HG03439 (cell line): ENCODE results near the gene CUL3.
"Not testable (repeated sequence)": the region's sequence is repeated elsewhere in the genome, so short reads cannot be mapped to it uniquely, and the experiment has no call there.

Experiments used
- ATAC-seq: cut with Tn5 transposase; IDR thresholded peaks from one replicate; pipeline ENCODE4 v1.9.1; 2021; ENCODE audit warnings: mild to moderate bottlenecking, moderate library complexity; ENCODE audit not compliant: unreplicated experiment

Gene CUL3

GRCh38 chr2:224585211-224586088, at the start of gene CUL3:
Gene CUL3 (minus strand): TSS chr2:224585363. CDS start chr2:224585009, 354 bp downstream.
- ATAC-seq, result peak; percentile 81

- no peak for ATAC-seq
Measured at GRCh38 chr2:224630659-224631550, 45.7 kb upstream of the CUL3 start.

DNA sequence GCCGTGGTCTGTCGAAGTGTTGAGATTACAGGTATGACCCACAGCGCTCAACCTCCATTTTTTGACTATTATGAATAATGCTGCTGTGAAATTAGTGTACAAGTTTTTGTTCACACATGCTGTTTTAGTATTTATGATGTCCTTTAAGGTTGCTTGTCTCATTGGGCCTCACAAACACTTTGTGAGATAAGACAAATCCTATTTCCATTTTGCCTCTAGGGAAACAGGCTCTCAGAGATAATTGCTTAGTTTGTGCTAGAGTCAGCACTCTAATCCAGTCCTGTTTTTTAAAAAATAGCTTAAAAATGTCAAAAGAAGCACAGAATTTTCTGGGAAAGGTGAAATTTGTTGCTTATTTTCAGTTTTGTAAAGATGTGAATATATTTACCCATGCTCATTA, 43.3 kb upstream of the CUL3 start:
- ATAC-seq, result no peak

DNA sequence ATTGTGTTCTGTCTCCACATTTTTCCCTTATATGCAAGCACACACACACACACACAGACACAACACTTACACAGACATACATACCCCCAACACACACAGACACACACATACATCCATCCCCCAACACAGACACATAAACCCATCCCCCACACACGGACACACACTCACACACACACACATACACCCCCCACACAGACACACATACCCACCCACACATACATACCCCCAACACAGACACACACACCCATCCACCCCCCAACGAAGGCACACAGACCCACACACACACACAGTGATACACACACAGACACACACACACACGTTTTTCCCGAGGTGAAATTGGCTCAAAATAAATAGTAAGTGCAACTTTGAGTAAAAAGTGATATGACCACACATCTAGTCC, 41.6 kb upstream of the CUL3 start:
- no peak for ATAC-seq

DNA sequence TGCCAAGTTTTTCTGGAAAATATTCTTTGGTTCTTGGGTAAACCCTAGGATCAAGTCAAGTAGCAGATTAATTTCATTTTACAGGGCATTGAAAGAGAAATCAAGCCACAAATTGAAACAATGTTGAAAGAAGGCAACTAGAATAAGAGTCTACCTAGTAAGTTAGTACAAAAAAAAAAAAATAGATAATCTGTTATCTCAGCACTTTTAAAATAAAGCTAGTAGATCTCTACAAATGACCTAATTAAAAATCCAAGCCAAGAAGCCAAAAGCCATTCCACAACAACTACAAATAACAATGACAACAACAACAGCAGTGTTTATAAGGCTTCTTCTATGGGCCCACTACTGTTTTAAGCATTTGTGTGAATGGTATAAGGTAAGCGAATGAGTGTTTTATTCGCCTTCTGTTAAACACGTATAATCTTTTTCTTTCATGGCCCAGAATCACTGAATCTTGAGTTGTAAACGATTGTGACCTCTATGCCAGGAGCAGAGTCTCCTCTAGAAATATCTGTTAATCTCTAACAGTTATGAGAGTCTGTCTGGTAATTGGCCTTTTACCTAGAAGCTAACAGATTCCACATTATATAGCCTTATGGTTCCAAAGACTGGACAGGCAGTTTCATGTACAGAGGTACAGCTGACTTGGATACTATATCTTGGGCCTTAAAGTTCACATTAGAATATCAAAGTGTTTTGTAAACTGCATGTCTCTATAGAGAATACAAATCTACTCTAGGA, 28.6 kb upstream of the CUL3 start:
- ATAC-seq, result no peak

DNA sequence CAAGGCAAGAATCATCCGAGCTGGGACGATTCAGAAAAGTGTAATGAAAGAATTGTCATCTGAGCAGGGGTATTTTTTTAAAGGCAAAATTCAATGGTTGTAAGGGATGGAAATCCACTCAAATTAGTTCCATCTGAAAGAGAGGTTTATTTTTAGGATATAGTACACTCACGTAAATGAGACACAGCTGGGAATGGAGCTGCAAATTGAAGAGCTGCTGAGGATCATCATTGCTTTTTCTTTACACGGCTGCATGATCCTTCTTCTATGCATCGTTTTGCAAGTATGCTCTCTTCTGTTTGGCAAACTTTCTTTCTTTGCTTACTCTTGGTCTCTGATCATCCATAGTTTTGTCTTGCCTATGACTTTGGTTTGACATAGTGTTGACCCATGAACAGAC, 27.4 kb upstream of the CUL3 start:
- ATAC-seq, result no peak

DNA sequence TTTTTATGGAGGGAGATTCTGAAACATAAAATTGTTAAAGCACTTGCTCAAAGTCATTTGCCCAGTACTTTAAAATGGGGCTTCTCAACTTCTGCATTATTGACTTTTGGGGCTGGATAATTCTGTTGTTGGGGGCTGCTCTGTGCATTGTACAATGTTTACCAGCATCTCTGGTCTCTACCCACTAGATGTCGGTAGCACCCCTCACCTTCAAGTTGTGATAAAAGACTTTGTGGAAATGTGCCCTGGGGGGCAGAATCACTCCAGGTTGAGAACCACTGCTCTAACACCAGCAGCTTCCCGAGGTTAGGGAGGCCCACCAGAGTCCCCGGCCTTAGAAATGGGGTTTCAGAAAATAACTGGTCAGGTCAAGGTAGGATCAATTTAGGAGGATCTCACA, 26.8 kb upstream of the CUL3 start:
- ATAC-seq, result no peak

GRCh38 chr2:224608104-224608503, 22.9 kb upstream of the CUL3 start:
- ATAC-seq, result no peak

DNA sequence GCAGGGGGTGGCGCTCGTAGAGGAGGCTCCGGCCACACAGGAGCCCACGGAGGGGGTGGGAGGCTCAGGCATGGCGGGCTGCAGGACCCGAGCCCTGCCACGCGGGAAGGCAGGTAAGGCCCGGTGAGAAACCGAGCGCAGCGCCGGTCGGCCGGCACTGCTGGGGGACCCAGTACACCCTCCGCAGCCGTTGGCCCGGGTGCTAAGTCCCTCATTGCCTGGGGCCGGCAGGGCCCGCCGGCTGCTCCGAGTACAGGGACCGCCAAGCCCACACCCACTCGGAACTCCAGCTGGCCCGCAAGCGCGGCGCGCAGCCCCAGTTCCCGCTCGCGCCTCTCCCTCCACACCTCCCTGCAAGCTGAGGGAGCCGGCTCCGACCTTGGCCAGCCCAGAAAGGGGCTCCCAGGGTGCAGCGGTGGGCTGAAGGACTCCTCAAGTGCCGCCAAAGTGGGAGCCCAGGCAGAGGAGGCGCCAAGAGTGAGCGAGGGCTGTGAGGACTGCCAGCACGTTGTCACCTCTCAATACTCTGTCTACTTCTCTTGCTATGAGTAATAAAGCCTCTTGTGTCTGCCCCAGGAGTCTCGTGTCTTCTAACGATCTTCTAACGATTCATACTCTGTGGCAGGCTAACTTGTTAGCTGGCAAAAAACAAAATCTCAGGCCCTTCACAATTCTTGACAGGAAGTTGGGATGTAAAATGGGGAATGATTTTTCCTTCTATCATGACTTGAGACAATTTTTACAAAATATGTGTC, 18.8 kb upstream of the CUL3 start:
- ATAC-seq, result not testable (repeated sequence)

DNA sequence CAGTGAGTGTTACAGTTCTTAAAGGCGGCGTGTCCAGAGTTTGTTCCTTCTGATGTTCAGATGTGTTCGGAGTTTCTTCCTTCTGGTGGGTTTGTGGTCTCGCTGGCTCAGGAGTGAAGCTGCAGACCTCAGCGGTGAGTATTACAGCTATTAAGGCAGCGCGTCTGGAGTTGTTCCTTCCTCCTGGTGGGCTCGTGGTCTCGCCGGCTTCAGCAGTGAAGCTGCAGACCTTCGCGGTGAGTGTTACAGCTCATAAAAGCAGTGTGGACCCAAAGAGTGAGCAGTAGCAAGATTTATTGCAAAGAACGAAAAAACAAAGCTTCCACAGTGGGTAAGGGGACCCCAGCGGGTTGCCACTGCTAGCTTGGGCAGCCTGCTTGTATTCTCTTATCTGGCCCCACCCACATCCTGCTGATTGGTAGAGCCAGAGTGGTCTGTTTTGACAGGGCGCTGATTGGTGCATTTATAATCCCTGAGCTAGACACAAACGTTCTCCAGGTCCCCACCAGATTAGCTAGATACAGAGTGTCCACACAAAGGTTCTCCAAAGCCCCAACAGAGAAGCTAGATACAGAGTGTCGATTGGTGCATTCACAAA, 17.7 kb upstream of the CUL3 start:
- ATAC-seq, result not testable (repeated sequence)

- ATAC-seq, result no peak
Measured at GRCh38 chr2:224601923-224602322, 16.8 kb upstream of the CUL3 start.

- no peak for ATAC-seq
Measured at GRCh38 chr2:224598678-224599077, 13.5 kb upstream of the CUL3 start.

DNA sequence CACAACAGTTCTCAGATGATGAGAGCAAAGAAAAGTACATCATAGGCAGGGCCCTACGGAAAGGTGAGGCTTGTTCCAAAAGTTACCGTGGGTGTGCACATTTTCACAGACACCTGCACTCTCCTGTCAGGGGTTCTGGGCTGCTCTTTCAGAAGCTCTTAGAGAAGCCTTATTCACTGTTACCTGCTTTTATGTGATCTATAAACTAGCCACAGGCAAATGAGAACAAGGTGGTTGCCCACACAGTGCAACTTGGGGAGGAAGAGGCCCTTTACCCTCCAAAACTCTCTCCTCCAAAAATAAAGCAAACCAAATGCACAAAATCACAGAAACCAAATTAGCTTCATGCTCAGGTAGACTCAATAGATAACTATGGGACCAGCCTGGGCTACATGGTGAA, 11.1 kb upstream of the CUL3 start:
- ATAC-seq, result no peak

GRCh38 chr2:224595518-224595917, 10.4 kb upstream of the CUL3 start:
- ATAC-seq, result no peak

DNA sequence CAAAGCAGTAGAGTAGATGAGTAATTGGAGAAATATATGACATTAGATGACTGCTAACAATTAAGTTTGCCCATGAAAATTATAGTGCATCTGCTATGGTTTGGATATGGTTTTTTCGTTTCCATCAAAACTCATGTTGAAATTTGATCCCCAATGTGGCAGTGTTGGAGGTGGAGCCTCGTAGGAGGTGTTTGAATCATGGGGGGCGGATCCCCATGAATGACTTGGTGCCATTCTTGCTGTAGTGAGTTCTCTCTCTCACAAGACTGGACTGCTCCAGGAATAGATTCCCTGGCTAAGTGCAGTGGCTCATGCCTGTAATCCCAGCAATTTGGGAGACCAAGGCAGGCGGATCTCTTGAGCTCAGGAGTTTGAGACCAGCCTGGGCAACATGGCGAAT, 9.7 kb upstream of the CUL3 start:
- no peak for ATAC-seq

DNA sequence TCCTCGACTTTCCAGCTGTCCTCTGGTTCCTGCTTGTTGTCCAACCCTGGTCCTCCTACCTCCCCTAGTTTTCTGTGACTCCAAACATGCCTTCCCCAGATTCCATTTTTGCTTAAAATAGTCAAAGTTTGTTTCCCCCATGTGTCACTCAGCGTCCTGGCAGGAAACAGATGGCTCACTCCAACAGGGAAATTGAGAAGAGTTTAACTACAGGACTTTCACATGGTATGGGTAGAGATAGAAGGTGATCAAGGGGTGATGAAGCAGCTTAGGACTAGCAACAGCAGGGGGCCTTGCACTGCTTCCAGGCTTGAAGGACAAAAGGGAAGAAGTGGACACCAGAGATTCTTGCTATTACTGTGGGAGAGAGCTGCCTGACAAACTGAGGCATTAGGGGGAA, 6.1 kb upstream of the CUL3 start:
- no peak for ATAC-seq

DNA sequence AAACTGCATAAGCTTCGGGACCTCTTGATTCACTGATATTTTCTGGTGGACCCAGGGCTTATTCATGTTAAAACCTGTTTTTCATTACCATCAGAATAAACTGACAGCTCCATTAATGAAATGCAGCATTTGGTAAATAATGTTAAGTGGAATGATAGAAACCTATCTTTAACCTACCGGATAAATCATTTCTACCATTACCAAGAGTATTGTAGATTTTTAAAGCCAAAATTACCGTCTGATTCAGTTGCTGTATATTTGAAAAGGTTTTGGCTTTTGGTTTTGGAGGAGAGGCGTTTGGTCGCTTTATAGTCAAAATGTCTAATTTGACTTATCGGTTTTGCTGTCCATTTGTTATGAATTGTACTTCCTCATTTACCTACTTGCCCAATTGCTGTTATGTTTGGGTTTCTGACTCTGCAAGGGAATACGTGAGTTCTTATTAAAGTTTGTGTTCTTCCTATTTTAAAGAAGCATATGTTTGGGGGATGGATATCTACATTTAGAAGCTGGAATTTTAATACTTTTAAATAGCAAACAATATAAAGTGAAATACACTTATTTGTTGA, 1.0 kb upstream of the CUL3 start:
- ATAC-seq, result no peak

DNA sequence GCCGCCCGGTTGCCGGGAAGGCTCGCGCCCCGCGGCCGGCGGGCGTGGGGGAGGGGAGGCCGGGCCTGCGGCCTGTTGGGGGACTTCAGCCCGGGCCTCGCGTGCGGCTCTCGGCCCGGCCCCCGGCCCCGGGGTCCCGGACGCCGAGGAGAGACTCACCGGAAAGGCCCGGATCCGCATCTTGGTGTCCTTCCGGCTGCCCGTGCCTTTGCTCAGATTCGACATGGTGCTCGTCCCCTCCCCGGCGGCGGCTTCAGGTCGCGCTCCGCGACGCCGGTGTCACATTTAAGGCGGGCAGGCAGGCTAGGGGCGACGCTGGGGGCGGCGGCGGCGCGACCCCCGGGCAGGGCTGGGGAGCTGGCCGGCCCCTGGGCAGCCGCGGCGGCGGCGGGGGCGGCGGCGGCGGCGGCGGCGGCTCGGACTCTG, 365 bp downstream of the CUL3 start:
- ATAC-seq, result peak; percentile 30

GRCh38 chr2:224584111-224584784, 915 bp downstream of the CUL3 start:
- peak; percentile 1 for ATAC-seq
